HG03432 (cell line): Measurements from ENCODE around the gene KCNE4.

Experiments used
- ATAC-seq: cut with Tn5 transposase; IDR thresholded peaks from one replicate; pipeline ENCODE4 v1.9.1; 2021; ENCODE audit warnings: mild to moderate bottlenecking, moderate library complexity; ENCODE audit not compliant: unreplicated experiment

The KCNE4 gene

GRCh38 chr2:223051693-223052289 is at the start of gene KCNE4:
KCNE4 (plus strand) TSS chr2:223052190; CDS start chr2:223052831, 641 bp downstream.
- ATAC-seq: no peak

GRCh38 chr2:223003191-223003590 is 48.8 kb upstream of the KCNE4 start:
- no peak for ATAC-seq

GRCh38 chr2:223005496-223005895 is 46.5 kb upstream of the KCNE4 start:
- ATAC-seq: no peak

- ATAC-seq: no peak
These were observed 44.5 kb upstream of the KCNE4 start for GRCh38 chr2:223007531-223007930.

- ATAC-seq: no peak
These were observed 43.8 kb upstream of the KCNE4 start for GRCh38 chr2:223008162-223008561.

- no peak for ATAC-seq
These were observed 43.0 kb upstream of the KCNE4 start for GRCh38 chr2:223008956-223009355.

- no peak for ATAC-seq
These were observed 41.3 kb upstream of the KCNE4 start for GRCh38 chr2:223010641-223011040.

- ATAC-seq: no peak
These were observed 39.7 kb upstream of the KCNE4 start for GRCh38 chr2:223012291-223012690.

- no peak for ATAC-seq
These were observed 32.5 kb upstream of the KCNE4 start for GRCh38 chr2:223019390-223019930.

GRCh38 chr2:223019987-223020717 is 31.8 kb upstream of the KCNE4 start:
- peak; percentile 72 for ATAC-seq

- ATAC-seq: no peak
These were observed 30.9 kb upstream of the KCNE4 start for GRCh38 chr2:223020971-223021675.

GRCh38 chr2:223026357-223027110 is 25.5 kb upstream of the KCNE4 start:
- ATAC-seq: no peak

- no peak for ATAC-seq
These were observed 24.5 kb upstream of the KCNE4 start for GRCh38 chr2:223027442-223027841.

- no peak for ATAC-seq
These were observed 22.7 kb upstream of the KCNE4 start for GRCh38 chr2:223029287-223029686.

GRCh38 chr2:223032187-223033142 is 19.5 kb upstream of the KCNE4 start:
- no peak for ATAC-seq

- no peak for ATAC-seq
These were observed 17.6 kb upstream of the KCNE4 start for GRCh38 chr2:223034221-223034975.

GRCh38 chr2:223036790-223037444 is 15.1 kb upstream of the KCNE4 start:
- ATAC-seq: no peak

GRCh38 chr2:223037445-223037800 is 14.6 kb upstream of the KCNE4 start:
- no peak for ATAC-seq

- no peak for ATAC-seq
These were observed 12.4 kb upstream of the KCNE4 start for GRCh38 chr2:223039618-223040017.
